Islet precursor cell (in vitro differentiated cells): ENCODE measurements around the gene RER1.

Experiments
- DNase-seq: peaks from one replicate; pipeline ENCODE4 v3.0.0-alpha.2; 2018

RER1 gene

DNA sequence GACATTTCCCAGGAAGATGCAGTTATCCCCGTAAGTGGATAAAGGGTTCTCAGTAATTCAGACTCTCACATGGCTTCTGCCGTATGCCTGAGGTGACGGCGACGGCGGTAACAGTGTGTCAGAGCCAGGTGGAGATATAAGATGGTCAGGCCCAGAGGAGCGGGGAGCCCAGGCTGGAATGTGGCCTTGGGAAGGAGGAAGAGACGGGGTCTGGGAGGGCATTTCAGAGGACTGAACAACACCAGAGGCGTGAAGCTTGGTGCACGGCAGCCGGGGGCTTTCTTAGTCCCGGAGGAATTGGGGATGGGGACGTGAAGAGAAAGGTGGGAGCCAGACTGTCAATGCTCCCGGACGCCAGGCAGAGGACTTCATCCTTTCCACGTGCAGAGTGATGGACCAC is 1.0 kb downstream of the RER1 start:
- no peak for DNase-seq

DNA sequence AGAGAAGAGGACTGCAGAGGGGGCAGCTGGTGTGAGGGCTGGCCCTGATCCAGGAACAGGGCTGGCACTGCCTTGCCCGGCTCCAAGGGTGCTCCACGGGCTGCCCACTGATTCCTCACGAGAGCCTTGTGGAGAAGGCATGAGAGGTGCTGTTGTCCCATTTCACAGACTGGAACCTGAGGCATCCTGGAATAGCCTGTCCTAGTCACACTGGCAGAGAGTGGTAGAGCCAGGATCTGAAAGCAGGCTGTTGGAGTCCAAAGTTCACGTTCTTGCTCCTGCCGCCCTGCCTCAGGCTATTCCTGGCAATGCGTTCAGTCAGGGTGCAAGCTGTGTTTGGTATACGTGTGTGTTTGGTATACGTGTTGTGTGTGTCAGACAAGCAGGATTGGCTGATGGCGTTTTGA is 1.8 kb downstream of the RER1 start:
- DNase-seq = no peak

DNA sequence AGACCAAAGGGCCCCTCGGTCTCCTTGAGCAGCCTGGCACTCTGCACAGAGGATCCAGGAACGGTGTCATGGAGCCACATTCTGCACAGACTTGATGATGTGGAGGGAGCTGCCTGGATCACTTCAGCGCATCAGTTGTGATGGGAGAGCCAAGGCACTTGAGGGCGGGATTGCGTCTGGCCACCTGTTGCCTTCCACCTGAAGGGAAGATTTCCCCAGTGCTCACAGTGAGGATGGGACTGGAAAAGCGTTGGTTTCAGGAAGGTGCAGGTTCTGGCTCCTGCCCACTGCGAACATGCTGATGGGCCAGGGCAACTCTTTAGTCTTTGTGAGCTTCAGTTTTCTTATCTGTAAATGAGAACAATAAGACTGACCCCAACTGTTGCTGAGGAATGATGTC is 2.6 kb downstream of the RER1 start:
- DNase-seq = no peak

DNA sequence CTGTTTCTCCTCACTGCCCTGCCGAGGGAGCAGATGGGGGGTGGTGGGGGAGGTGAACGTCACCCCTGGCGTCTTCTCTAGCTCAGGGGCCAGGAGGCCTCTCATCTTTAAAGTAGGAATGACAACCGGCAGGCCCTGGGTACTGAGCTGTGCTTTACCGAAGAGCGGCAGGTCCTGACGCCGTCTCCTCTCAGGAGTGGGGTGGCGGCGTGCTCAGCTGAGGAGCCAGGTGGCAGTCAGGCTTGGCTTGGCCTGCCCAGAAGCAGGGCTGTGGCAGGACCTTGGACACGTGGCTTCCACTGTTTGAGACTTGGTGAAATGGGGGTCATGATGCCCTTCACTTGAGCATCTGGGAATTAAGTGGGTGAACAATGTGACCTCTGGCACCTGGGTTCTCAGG is 3.1 kb downstream of the RER1 start:
- DNase-seq = no peak

DNA sequence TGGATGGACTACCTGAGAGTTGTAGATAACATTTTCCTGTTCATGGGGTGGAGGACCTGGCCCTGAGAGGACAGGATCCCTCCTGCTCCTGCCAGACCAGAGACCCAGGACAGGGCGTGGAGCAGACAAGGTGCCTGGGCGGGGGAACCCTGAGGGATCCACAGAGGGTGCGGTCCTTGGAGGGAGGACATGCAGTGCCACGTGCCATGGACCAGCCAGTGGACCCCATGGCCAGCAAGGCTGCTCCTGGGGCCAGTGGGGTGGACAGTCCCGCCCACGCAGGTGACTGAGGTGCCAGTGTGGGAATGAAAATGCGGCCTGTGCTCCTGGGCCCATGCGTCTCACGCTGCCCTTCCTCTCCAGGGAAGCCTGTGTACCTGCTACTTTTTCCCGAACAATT is 3.6 kb downstream of the RER1 start:
- DNase-seq = no peak

DNA sequence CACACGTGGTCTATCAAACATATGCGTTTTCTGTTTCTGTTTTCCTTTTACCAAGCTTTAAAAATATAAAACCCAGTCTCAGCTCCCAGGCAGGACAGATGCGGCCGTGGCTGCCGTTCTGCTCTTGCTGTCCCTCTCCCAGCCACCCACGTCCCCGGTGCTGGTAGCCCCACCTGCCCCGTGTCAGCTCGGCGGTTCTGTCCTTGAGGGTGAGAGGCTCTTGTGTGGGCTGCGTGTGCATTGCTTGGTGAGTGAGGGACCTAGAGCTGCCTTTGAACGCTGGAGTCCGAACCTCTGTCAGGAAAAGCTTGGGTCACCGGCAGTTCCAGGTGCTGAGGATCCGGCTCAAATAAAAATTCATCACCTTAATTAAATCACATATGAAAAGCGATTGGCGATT is 4.4 kb downstream of the RER1 start:
- no peak for DNase-seq

DNA sequence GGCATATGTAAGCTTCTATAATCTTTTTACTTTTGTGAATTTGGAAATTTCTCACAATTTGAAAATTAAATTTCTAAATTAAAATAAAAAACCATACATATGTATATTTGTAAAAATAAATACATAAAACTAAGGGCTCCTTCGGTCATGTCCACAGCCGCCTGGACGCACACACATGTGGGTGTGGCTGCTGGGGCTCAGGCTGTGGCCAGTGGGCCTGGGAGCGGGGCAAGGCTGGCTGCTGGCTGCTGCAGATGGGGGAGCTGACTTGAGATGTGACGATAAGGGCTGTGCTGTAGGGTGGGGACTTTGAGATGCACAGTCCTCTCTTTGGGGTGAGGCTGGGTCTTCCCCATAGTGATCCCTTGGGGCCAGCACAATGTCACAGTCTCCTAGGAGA is 4.8 kb downstream of the RER1 start:
- DNase-seq = no peak

DNA sequence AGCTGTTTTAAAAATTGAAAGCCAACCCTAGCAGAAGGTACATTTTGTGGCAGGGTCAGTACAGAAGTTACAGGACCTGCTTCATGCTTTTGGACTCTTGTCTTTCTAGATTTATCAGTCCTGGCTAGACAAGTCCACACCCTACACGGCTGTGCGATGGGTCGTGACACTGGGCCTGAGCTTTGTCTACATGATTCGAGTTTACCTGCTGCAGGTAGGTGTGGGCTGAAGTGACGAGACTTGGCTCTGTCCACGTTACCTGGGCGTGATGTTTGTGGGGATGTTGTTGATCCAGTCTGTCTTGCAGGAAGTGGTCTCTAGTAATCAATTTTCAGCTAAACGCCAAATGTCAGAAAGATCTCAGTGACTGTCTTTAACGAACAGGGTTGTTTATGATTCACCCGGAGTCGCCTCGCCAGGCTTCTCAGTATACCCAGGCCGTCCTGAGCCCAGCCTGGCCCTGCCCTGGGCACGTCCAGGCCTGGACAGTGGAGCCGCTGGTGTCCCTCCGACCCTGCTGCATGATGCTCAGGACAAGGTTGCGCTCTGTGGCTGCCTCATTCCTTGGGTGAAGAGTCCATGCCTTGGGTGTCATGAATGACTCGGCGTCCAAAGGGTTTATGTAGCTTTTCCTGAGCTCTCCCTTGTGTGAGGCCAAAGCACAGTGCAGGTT is 5.5 kb downstream of the RER1 start:
- no peak for DNase-seq

DNA sequence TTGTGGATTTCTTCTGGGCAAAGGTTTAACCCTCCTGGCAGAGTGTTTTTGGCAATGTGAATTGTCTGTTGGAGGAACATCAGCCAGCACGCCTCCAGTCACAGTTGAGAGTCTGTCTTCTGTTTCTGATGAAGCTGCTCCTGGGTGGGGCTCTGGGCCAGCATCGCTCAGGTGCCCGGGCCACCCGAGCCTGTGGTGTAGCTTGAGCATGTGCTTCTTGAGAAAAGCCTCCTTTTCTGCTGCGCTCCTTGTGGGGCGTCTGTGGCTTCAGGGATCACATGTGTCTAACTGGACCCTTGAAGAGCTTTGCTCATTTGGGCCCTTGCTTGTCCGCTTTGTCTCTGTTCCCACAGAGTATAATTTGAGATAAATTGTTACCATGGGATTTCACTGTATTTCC is 7.2 kb downstream of the RER1 start:
- DNase-seq = no peak

DNA sequence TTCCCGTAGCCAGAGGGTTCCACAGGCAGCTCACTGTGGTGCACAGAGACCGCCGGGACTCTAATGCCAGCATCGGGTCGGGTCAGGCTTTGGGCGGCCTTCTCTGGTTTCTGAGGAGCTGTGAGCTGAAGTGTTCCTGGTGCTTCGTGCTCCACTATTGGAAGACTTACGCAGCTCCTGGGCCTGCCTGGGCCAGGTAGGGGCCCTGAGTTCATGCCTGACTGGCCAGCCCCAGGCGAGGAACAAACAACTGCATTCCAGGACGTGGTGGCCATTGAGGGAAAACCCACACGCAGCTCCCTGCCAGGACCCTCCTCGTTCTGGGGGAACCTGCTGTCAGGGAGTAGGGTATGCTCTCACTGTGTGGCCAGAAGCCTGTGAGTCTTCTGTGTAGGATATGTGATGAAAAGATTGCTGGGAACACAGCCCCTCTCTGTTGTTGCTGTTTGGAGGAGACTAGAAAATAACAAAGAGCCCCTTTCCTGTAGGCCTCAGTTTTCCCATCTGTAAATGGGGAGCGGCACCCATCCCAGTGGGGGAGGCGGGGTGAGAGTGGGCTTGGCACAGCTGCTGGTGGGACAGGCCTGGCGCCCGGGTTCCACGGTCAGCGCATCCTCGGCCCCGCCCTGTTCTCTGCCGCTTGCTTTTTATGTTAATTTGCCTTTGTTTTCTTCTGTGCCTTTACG is 8.4 kb downstream of the RER1 start:
- DNase-seq = no peak

DNA sequence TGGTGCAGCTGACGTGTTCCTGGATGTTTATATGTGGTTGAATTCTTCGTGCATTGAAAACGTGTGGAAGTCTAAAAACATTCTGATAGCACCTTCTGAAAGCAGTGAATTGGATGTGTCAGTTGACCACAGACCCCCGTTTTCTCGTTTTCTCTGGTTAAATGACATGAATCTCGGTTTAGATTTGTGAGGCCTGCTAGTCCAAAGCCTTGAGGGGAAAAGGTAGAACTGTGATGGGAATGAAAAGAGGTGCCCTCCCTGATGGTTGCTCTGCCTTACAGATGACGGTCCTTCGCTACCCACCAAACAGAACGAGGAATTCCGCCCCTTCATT is 8.9 kb downstream of the RER1 start:
- no peak for DNase-seq

DNA sequence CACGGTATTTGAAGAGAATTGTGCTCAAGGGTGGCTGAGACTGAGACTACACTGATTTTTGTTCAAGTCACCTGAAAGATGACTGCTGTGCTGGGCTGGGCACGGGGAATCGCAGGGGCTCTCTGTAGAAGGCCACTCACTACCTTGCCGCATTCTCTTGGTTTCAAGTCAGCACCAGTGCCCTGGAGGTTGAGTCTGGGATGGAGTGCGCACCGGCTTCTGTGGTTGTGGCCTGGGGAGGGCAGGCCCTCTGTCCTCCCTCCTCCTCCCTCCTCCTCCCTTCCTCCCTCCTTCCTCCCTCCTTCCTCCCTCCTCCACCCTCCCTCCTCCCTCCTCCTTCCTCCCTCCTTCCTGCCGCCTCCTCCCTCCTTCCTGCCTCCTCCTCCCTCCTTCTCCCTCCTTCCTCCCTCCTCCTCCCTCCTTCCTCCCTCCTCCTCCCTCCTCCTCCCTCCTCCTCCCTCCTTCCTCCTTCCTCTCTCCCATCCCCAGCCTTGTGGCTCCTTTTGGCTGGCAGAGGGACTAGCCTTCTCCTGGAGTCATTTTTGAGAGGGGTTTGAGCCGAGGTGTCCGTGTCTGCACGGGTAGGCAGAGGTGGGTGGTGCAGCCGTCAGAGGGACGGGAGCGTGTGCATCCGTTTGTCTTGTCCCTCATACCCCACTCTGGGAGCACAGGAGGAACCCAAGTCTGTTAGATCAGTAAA is 9.5 kb downstream of the RER1 start:
- no peak for DNase-seq

DNA sequence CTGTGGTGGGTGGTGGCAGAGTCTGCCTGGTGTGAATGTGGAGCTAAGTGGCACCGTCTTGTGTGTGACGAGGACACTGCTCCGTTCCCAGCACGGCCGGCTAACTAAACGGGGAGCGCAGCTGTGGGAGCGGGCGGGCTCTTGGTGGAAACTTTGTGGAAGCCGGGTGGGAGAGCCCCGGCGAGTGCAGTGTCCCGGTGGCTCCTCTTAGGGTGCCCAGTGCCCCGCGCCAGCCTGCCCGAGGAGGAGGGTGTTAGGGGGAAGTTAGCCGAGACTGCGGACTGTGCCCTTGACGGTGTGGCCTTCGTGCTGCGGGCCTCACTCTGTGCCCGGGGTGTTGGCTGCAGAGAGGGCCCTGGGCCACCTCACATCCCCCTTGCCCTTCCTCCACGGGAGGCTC is 10.8 kb downstream of the RER1 start:
- no peak for DNase-seq

DNA sequence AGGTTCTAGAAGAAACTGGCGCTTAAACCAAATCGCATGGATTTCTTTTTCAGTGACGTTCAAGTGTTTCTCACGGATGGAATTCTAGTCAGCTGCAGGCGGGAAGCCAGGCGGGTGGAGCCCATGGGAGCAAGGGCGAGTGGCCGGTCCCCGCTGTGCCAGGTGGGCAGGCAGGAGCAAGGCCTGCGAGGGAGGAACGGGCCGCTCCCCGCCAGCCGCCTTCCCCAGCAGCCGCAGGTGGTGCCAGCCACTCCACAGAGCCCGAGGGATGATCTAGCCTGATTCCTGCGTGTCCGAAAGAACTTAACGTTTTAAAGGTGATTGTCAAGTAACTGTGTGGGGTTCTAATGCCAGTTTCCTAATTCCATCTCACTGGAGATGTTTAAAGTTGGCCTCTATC is 11.6 kb downstream of the RER1 start:
- no peak for DNase-seq

DNA sequence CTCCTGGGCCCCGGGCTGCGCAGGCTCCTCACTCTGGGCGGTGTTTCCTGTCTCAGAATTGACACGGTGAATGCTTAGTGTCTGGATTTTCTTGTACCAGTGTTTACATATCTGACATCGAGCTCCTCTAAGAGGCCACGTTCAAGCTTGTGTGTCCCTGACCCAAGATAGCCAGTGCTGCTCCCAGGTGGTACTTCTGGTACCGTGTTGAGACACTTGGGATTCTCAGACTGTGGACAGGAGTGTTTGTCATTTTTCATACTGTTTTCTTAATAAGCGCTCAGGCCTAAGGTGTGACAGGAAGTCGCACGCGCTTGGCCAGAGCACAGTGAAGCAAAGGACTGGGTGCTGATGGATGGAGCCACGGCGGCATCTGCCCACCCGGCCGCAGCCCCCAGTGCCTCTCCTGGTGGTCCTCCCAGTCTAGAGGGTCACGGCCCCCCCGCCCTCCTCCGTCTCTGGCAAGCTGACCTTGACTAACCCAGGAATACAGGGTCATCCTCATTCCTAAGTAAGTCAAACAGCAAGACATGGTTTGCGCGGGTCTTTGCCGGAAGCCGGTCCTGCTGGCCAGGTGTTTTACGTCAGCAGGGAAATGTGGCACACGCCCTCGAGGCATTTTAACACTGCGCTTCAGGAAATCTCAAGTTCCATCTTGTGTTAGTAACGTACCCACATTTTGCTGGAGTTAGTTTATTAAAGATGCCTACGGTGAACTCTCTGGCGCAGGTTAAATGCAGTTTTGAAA is 12.7 kb downstream of the RER1 start:
- no peak for DNase-seq

DNA sequence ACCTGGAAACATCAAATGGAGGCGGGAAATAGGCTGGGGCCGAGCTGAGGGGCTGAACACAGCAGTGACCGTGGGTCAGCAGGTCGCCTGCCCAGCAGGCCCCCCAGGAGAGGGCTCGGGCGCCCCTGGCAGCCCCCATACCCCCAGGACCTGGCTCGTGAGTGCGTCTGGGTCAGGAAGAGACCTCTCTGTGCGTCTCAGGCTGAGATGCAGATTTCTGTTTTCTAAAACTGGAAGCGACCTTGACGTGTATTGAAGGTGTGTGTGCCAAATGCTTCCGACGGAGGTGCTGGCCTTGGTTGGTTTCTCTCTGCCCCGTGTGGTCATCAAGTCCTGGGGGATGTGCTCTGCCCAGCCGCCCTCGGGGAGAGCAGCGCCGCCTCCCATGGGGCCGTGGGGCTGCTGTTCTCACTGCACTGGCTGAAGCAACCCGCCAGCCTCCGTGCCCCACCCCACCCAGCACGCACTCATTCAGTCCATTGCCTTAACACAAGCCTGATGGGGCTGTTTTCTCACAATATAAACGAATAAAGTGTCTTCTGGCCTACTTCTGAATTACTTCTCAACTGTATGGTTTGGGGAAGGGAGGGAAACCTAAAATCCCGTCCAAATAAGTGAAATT is 13.4 kb downstream of the RER1 start:
- DNase-seq = no peak

DNA sequence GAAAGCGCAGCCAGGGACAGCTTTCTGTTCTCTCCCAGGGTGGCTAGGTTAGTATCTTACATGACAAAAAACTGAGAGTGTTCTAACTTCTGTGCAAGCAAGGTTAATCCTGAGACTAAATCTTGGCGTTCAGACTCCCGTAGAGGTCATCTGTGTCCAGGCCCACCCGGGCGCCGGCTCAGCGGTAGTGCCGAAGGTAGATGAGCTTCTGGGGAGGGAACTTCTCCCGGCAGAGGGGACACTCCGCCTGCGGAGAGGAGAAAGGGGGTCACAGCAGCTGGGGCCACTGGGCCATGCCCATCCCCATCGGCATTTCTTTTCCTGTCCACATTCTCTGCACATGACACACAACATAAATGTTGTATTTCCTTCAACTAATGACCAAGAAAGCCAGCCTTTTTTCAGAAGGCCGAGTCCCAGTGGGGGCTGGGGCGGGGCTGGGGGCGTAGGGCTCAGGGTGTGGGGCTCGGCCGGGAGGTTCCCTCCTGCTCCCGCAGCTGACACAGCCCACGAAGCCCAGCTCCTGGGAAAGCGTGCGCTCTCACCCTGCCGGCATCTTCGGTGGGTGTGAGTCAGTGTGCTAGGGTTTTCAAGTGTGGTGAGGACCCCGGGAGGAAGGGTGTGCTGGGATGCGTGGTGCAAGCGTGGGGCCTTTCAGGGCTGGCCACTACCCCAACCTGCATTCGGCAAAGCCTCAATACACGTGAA is 14.1 kb downstream of the RER1 start:
- DNase-seq = no peak

DNA sequence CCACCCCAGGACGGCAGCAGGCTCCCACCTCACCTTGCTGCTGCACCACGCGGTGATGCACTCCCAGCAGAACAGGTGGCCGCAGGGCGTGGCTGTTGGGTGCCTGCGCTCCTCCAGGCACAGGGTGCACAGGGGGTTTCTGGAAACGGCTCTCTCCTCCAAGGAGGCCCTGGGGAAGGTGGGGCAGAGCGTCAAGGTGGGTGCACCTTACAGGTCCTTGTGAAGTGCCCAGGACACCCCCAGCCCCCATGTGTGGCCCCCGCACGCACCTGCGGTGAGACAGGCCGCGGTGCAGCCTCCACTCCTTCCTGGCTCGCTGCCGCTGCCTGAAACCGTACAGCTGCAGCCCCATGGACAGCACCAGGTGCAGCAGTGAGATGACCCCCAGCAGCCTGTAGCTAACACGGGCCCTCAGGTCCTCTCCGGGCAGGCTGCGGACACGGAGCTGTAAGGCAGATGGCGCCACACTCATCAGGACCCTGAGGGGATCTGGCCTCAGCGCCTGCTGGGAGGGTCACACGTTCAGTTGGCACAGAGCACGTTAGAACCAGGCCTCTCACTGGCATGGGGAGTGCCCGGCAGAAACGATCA is 14.9 kb downstream of the RER1 start:
- DNase-seq = no peak

DNA sequence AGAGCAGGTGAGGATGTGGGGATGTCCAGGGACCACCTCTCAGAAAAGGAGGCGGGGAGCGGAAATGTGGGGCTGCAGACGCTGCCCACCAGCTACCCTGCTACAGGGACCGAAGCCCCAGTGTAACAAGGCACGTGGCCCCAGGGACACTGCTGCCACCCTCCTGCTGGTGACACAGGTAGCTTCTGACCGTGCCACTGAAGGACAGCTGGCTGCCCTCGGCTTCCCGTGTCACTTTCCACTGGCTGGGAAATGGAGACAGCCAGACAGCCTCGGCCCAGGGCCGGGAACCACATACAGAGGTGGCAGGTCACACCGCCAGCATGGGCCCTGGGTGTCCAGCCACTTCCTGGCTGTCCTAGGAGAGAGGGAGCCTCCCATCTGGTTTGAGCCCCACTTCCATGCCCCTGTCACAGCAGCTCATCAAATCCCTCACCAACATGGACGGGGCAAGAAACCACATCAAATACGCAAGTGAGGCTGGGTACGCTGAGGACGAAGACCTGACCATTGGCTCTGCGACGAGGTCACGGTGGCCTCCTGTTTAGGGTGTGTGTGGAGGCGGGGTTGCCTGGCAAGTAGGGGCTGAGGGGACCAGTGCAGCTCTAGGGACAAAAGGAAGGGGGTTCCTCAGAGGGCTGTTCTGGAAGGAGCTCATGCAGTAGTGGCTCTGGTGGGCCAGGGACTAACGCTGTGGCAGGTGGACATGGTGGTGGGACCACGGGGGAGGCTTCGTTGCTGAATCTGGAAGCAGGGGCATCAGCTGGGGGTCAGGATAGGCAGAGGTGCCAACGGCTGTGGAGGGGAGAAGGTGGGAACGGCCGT is 15.7 kb downstream of the RER1 start:
- no peak for DNase-seq

DNA sequence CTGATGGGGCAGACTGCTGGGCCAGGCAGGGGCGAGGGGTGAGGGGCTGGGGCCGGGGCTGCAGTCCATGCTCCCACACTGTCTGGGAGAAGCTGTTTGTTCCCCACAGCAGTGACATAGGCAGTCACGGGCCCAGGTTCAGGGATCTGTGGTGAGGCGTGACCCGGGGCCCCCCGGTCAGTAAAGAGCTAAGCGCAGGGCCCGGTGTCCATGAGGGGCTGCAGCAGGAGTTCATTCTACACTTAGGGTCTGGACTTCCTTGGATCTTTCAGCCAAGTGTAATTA is 16.3 kb downstream of the RER1 start:
- no peak for DNase-seq

DNA sequence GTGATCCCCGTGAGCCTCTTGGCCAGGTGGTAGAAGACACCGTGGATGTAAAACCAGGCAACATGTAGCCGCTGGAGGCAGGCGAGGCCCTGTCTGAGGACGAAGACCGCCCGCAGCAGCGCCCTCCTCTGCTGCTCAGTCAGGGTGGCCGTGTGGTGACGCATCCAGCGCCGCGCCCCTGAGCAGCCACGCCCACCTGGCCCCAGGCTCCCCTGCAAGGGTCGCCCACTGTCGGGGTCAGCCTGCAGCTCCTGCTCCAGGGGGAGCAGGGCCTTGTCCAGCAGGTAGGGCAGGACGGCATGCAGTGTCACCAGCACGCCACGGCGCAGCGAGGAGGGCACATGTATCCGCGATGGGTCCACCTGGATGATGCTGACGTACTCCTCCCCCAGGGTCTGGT is 16.8 kb downstream of the RER1 start:
- no peak for DNase-seq

DNA sequence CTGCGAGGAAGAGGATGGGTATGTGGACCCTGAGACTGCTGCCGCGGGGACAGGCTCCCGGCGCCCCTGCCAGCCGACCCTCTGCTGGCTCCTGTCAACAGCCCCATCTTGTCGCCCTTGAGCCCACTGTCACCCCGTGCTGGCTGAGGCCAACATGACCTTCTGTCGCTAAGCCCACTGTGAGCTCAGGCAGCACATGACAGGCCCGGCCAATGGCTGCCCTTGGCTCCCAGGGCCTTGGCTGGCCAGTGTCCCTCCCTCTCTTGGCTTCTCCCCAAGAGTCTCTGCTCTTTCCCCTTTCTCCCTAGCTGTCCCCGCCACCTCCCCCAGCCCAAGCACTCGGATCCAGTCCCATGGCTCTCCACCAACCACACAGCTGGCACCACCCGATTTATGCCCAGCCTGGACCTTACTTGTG is 17.2 kb downstream of the RER1 start:
- DNase-seq = no peak
